GM12801 (cell line): ENCODE data around the gene GPRC5A.

ENCODE experiments used
- TF ChIP-seq, protein P1 (sequence below): IDR thresholded peaks from one replicate; pipeline ENCODE4 v1.5.1; 2011; ENCODE audit warnings: control low read depth; ENCODE audit not compliant: insufficient read length; ENCODE audit errors: extremely low read depth

The GPRC5A gene, protein sequence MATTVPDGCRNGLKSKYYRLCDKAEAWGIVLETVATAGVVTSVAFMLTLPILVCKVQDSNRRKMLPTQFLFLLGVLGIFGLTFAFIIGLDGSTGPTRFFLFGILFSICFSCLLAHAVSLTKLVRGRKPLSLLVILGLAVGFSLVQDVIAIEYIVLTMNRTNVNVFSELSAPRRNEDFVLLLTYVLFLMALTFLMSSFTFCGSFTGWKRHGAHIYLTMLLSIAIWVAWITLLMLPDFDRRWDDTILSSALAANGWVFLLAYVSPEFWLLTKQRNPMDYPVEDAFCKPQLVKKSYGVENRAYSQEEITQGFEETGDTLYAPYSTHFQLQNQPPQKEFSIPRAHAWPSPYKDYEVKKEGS

GRCh38 chr12:12891080-12891880 is at the start of gene GPRC5A:
Gene GPRC5A, plus strand, starts transcription at chr12:12891562. Its CDS starts 16,688 bp downstream, at chr12:12908250.
- TF ChIP-seq, protein P1, sequence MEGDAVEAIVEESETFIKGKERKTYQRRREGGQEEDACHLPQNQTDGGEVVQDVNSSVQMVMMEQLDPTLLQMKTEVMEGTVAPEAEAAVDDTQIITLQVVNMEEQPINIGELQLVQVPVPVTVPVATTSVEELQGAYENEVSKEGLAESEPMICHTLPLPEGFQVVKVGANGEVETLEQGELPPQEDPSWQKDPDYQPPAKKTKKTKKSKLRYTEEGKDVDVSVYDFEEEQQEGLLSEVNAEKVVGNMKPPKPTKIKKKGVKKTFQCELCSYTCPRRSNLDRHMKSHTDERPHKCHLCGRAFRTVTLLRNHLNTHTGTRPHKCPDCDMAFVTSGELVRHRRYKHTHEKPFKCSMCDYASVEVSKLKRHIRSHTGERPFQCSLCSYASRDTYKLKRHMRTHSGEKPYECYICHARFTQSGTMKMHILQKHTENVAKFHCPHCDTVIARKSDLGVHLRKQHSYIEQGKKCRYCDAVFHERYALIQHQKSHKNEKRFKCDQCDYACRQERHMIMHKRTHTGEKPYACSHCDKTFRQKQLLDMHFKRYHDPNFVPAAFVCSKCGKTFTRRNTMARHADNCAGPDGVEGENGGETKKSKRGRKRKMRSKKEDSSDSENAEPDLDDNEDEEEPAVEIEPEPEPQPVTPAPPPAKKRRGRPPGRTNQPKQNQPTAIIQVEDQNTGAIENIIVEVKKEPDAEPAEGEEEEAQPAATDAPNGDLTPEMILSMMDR: no peak

DNA sequence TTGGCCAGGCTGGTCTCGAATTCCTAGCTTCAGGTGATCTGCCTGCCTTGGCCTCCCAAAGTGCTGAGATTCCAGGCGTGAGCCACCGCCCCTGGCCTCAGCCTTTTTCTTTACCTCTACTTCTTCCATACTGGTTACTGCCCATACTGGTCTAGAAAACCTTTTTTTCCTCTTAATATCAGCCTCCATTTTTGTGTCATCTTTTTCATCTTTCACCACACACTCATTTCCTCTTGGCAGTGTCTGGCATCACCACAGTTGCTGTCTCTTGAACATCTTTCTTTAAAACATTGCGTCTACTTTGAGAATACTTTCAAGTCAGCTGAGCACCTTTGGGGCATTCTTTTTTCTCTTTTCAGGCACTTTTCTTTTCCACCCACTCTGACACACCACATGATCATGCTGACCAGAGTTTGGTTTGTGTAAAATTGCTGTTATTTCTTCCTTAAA is 45.5 kb upstream of the GPRC5A start:
- TF ChIP-seq, protein P1: no peak

GRCh38 chr12:12853435-12853834 is 37.9 kb upstream of the GPRC5A start:
- TF ChIP-seq, protein P1: no peak

DNA sequence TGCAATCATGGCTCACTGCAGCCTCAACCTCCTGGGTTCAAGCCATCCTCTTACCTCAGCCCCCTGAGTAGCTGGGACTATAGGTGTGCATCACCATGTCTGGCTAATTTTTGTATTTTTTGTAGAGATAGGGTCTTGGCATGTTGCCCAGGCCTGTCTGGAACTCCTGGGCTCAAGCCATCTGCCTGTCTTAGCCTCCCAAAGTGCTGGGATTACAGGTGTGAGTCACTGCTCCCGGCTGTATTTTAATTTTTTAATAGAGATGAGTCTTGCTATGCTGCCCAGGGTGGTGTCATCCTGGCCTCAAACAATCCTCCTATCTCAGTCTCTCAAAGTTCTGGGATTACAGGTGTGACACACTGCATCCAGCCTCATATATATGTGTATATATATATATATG is 31.7 kb upstream of the GPRC5A start:
- TF ChIP-seq, protein P1: no peak

DNA sequence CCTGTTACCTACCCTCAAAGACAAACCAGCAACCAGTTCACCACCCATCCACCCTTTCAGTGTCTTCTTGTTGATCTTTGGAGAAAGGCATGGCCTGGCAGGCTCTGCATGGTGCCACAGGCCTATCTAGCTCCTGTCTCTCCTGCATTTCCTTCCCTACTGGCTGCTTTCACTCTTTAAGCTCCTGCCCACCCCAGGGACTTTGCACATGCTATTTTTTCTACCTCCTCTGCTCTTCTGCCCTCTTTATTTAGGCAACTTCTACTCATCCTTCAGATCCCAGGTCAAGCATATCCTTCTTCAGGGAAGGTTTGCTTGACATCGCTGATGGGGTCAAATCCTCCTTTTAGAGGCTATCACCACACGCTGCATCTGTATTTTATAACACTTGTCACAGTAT is 27.1 kb upstream of the GPRC5A start:
- TF ChIP-seq, protein P1: no peak

DNA sequence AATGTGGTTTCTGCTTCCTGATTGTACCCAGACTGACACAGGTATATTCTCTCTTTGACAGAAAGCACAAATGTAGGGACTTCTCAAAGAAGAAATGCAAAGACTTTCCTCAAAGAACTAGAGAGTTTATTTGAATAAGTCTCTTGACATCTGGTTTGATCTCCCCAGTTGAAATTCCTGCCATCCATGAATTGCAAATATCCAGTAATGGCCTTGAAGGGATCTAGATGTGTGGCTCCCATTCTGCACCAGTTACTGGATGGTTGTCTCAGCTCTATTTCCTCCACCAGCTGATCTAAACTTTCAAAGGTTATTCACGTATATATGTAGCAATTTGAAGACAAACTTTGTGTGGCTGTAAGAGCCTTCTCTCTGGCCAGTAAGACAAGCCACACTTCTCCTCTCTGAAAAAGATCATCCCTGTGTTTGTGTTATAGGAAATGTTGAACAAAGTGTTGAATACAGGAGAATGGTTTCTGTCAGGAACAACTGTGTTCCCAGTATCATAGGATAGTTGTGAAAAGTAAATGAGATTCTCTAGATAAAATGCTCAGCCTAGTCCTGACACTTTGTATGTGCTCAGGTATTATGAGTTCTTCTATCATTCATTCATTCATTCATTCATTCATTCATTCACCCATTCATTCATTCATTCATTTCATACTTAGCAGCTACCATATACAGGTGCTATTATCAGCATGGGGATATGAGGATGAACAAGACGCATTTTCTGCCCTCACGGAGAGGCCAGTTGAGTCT is 22.7 kb upstream of the GPRC5A start:
- TF ChIP-seq, protein P1: no peak

DNA sequence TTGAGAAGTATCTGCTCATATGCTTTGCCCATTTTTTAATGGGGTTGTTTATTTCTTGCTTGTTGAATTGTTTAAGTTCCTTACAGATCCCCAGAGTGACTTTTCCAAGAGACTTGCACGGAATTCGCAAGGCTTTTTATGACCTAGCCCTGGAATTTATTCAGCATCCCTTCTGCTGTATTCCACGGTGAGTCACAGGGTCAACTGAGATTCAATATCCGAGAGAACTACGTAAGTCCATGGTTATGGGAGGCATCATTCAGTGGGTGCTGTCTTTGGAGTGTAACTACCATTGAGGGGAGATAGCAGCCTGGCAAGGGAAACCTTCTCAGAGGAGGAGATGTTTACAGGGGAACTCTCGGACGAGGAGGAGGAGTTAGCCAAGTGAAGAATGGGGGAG is 20.9 kb upstream of the GPRC5A start:
- TF ChIP-seq, protein P1: no peak
